ENCODE results near the gene MZT2B.
"Not testable (repeated sequence)": the region's sequence is repeated elsewhere in the genome, so short reads cannot be mapped to it uniquely, and the experiment has no call there.

DNA sequence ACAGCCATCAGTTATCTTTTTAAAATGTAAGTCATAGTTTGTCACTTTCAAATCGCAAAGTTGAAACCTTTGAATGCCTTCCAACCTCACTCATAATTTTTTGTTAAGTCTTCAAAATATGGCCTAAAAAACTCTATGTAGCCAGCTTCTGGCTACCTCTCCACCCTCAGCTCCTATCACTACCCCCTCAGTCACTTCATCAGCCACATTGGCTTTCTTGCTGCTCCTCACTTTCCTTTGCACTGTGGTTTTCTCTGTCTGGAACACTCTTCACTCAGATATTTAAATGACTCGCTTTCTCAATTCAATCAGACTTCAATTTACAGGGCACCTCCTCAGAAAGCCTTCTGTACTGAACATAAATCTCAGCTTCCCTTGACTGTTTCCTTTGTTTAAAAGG is 51.0 kb downstream of the MZT2B start:
- TF ChIP-seq EZH2 (IDR thresholded peaks at IDR 0.05; ENCODE audit: borderline replicate concordance, insufficient read depth, low read length, poor library complexity, severe bottlenecking); RAD21 (conservative IDR thresholded peaks at IDR 0.05); CTCF (IDR thresholded peaks at IDR 0.05; ENCODE audit: poor library complexity, severe bottlenecking); POLR2AphosphoS5 (IDR thresholded peaks at IDR 0.05); EP300 (conservative IDR thresholded peaks at IDR 0.05; ENCODE audit: poor library complexity, severe bottlenecking): not testable (repeated sequence)
